Stimulated activated CD4-positive, alpha-beta T cell treated with anti-CD3 and anti-CD28 coated beads, Interleukin-12 subunit alpha, Interleukin-12 subunit beta, amount 100 ng/mL, for 4 hours (primary cell): Measurements from ENCODE around the gene PTPRD.

Experiments
- DNase-seq: peaks from one replicate; pipeline ENCODE4 v3.0.0-alpha.2; 2020

The PTPRD gene

DNA sequence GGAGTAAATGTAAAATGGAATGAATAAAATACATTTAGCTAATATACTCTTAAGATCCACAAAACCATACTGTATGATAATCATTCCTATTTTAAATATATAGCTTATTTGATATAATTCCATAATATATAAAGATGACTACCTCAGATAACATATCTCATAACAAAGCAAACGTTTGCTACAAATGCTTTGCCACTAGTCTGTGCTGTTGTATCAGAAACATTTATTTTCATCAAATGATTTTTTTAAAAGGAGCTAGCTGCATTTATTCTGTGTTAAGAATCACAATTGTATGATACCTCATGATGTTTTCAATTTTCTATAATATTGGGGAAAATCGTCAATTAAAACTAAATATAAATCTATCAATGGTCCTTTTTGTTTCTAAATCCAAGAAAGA is 567.2 kb downstream of the PTPRD start:
- DNase-seq: no peak

DNA sequence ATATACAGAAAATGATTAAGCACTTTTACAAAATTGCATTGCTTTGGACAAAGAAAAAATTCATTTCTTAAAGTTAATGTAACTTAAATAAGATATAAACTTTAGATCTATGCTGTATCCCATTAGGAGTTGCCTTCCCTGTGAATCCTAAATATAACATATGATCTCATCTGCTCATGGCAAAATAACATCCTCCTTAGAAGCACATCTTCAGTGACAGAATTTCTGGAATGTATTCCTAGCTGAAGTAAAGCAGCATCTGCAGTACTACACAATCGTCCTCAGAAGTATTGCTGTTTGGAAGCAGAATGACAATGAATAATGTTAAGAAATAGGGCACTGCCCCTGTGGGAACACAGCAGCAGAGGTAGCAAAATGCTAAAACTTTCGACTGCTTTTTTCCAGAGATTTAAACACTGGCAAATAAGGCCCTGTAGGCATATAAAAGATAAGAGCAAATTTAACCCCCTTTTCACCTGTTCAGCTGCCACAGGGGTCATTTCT is 571.0 kb downstream of the PTPRD start:
- DNase-seq: no peak

DNA sequence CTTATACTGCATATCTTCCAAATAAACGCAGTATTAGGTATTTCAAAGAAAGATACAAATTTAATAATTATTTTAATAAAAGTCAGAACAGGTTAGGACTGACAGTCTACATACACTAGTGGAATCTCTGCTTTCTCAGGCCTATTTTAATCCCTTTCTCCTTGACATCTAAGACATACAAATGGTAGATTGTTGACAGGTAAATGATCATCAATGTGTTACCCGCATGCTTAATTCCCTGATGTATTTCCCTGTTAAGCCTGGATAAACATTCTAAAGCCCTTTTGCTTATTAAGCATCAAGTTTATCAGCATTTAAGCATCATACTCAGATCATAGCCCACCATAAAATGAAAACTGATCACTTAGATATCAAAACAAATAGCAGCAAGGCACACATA is 576.7 kb downstream of the PTPRD start:
- DNase-seq: no peak

DNA sequence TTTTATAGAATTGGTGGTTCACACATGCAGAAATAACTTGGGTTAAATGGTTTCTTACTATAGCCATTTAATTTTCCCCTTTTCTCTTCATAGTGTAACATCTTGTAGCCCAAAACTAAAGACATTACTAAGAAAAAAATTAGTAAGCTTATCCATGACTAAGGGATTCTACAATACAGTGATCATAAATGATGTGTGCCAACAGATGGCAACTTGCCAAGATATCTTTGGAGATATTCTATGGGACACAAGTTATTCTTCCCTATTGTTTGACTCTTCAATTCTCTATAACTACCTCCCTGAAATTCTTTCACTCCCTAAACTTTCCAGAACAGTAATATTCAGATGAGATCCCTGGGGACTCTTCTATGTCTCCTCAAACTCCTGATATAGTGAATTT is 580.6 kb downstream of the PTPRD start:
- no peak for DNase-seq

DNA sequence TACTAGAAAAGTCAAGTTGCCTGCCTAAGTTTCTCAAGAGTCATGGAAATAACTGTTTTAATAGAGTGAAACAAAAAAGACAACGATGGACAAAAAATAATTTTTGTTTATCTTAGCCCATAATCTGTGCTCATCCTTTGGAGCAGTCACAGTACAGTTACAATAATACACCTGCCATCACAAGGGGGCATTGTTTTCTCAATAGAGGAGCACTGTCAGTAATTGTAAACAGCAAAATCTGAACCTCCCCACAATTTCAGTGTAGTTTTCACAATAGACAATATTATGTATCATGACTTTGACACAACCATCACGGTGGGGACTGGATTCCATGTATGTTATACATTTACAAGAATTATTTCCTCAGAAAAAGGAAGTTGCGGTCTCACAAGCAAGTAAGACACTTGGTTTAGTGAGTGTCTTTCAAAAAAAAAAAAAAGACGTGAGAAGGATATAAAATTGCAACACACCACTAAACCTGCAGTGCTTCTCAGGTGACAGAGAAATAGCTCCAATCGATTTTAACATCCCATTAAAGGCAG is 586.3 kb downstream of the PTPRD start:
- DNase-seq: no peak

DNA sequence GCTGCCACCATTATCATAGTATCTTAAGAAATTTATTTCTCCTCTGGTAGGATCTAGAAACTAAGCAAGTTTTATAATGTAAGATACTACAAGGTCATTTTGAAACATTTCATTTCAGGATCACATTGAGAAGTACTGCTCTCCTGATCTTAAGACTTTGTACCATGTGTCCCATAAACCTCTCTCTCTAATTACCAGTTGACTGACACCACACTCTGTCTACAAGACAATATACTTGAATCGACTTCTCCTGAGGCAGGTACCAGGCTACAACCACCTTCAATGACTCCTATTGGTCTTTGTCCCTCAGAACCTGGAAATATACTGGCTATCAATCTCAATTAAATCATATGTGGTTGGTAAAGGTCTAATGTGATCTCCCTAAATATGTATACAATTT is 597.0 kb downstream of the PTPRD start:
- DNase-seq: no peak

DNA sequence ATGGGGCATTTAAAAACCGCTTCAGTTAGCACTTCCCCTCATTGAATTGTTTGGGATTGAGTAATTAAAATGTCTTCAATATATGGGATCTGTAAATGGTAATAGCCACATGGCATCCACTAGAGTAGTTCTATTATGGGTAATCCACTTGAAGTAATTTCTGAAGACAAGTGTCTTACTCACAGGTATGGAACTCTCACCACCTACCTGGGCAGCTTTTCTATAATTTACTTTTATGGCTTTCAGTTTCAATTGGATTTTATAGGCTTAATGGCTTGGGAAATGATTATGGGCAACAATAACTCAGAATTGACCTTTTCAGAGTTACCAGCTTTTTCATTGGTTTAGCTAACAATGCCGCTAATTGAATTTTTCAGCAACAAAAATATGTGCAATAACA is 597.9 kb downstream of the PTPRD start:
- DNase-seq: no peak

DNA sequence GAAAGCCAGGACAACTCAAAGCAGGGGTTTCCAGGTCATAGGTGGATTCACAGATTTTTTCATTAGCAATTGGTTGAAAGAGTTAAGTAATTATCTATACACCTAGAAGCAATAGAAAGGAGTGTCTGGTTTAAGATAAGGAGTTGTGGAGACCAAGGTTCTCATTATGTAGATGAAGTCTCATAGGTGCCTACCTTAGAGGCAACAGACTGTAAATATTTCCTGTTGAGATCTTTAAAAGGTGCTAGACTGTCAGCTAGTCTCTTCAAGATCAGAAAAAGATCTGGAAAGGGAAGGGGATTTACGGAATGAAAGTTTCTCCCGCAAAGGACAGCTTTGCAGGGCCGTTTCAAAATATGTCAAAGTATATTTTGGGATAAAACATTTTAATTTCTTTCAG is 603.4 kb downstream of the PTPRD start:
- no peak for DNase-seq

DNA sequence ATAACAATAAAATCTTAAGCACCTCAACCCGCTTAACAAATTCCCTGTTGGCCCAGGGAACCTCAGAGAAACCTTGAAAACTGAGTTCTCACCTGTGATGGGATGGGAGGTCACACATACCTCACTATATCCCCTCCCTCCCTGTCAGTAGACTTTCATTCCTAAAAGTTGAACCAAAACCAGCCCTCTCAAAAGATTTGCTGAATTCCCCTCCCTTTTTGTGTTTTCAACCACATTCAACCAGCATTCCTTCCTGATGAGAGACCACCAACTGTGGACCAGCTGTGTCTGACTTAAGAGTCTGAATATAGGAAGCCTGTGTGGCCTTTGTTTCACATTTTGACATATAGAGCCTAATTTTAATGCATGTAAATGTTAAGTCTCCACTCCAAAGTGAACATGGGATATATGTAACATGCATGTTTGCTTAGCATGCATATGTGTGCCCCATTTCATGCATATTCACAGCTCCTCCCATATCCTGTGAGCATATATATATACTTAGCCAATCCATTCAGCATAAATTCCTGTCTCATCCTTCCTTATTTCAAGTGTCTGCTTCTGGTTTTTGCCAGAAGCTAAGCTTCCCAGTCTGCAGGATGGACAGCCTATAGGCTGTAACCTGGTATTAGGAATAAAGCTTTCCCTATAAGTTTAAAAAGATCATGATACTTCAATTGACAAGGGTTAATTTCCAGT is 604.6 kb downstream of the PTPRD start:
- no peak for DNase-seq

DNA sequence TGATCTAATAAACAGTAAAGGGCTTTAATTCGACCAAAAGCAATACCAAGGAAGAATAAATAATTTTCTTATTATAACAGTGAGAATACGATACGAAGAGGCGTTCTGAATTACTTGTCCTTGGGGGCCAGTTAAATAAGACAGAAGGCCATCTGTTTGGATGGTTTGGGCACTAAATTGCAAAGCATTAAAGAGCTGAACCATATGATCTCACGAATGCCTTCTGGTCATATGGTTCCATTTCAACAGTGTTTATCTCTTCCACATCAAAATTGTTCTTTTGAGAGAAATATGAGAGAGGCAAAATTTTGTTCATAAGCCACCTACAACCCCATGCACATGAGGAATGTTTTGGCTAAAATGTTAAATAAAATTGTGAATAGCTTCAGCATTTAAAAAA is 605.4 kb downstream of the PTPRD start:
- no peak for DNase-seq

DNA sequence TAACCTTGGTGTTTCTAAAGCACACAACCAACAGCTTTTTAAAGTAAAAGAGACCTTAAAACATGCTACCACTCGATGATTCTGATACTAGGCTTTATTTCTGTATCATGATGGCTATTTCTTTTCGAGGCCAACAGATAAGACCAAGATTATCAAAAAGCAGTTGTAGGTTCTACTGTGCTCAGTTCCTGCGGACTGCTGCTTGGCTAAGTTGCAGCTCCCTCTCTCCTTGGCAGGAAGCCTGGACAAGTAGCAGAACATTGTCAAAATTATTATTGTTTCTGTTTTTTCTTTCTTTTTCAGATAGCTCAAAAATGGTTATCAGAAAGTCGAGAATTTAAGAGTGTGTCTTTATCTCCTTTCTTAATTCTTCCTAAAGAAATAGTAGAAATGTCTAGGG is 607.6 kb downstream of the PTPRD start:
- no peak for DNase-seq

DNA sequence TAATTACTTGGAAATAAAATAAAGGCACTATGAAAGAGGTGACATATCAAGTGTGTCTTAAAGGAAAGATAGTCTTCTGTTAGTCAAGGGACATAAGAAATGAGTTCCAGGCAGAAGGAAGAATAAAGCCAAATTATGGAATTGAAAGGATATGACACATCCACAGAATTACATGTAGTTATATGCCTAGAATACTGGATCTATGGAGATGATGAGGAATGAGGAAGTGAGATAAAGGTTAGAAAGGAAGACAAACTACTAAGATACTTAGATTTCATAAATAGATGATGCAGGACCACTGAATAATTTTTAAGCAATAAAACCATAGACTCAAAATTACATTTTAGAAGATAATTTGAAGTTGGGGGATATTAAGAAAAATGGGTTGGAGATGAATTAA is 609.8 kb downstream of the PTPRD start:
- DNase-seq: no peak

DNA sequence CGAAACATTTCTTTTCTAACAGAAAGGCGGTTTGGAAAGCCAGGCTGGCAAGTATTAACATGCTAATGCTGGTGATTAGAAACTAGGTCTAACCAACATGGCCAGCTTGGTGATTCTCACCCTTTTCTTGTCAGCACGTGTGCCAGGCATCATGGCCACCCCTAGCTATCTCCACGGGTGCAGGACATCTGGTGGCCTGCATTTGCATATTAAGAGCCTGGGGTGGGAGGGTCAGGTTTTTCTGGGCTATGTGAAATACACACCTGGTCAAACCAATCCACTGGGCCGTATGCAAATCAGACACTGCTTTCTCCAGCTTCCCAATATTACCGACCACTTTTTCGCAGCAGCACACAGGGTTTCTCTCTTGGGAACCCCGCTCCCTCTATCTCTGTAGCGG is 612.1 kb downstream of the PTPRD start:
- DNase-seq: no peak

DNA sequence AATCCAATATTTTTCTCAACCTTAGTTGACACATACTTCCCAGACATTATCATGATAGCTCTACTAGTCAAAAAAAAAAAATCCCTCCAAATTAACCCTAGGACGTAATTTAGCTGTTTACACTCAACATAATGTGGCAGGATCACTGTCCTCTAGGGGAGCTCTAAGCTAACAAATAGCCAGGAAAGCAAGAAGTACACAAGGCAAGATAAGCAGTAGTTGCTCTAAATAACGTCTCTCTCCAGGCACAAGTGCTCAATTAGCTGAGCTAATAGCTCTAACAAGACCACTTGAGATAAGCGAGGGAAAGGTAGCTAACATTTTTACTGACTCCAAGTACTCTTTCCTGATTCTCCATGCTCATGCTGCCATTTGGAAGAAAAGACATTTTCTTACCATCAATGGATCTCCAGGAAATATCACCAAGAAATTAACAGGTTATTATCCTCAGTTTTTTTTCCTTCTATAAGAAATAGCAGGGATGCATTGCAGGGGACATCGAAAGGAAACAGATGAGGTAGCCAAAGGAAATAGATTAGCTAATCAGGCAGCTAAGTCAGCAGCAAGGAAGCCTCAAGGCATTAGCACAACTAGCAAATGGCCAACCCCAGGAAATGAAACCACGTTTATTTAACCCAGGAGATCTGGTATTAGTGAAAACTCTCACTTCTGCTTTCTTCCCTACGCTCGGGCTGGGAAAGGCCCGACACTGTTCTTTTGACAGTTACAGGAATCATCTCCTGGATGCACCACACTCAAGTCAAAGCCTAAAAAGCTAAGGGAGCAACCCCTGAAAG is 614.1 kb downstream of the PTPRD start:
- DNase-seq: no peak

DNA sequence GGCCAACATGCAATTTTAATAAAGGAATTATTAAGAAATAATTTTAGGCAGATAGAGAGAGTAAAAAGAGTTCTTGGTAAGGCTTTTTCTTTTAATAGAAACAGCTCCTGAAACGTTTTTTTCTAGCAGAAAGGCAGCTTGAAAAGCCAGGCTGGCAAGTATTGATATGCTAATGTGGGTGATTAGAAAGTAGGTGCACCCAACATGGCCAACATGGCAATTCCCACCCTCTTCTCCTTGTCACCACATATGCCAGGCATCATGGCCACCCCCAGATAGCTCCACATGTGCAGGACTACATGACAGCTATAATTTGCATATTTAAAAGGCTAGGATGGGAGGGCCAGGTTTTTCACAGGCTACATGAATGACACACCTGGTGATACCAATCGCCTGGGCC is 615.2 kb downstream of the PTPRD start:
- no peak for DNase-seq

DNA sequence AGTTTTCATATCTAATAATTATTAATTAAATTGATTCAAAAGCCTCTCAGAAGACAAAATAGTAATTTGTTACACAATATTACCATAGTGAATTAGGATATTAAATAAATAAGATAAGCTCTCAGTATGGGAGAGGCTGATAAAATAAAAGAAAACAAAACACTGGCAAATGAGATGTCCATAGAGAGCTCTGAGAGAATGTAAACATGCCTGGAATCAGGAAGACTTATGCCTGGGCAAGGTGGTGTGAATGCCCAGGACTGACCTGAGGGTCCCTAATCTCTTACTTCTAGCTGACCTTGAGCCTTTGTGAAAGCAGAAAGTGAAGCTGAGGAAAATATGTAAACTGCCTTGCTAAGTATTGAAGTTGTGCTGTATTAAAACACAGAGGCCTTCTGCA is 616.5 kb downstream of the PTPRD start:
- no peak for DNase-seq

DNA sequence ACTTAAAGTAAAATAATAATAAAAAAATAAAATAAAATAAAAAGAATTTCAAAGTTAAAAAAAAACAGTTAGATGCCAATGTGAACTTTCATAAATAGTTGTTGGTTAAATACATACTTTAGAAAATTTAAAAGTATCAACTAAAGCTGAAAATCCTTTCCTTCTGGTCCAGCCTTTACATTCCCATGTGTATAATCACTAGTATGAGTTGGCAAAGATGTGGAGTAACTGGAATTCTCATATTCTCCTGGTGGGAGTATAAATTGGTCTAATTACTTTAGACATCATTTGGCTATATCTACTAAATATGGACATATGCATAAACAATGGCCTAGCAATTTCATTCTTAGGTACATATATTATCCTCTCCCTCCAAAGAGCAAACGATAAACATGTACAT is 619.9 kb downstream of the PTPRD start:
- DNase-seq: no peak

DNA sequence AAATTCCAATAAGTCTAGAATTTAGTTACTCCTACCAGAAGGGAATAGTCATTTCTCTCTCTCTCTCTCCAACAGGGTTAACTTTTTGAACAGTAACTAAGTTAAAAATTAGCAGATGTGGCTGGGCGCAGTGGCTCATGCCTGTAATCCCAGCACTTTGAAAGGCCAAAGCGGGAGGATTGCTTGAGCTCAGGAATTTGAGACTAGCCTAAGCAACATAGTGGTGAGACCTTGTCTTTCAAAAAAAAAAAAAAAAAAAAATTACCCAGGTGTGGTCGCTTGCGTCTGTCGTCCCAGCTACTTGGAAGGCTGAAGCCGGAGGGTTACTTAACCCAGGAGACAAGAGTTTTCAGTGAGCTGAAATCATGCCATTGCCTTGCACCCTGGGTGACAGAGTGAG is 639.7 kb downstream of the PTPRD start:
- DNase-seq: no peak

DNA sequence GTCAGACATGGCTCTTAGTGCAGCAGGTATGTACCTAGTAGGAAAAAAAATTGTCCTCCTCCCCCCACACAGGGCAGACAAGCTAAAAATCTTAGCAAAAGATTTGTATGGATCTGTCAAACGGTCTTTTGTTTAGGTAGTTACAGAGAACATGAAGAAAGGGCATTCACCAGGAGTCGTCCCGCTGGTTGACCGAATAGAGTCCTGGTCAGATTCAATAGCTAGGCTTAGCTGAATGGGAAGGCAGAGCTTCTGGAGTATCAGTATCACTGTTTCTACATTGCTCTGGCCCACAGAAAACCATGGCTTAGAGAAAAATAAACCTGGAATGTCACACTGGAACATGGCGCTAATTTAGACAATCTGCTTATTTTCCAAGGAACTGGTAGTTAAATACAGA is 642.3 kb downstream of the PTPRD start:
- DNase-seq: no peak

DNA sequence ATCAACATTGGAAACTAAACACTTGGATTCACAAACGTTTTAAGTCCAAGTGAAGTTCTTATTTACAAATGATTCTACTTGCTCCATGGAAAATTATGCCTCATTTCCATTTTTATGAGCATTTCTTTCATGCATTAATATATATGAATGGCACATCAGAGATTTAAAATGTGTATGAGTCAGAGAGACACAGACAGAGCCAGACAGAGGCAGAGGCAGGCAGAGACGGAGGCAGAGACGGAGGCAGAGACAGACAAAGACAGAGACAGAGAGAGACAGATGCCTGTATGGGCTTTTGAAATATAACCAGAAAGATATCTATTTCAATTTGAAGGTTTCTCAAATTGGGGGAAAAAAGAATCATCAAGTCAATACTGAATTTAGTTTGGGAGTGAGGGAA is 649.0 kb downstream of the PTPRD start:
- DNase-seq: no peak

DNA sequence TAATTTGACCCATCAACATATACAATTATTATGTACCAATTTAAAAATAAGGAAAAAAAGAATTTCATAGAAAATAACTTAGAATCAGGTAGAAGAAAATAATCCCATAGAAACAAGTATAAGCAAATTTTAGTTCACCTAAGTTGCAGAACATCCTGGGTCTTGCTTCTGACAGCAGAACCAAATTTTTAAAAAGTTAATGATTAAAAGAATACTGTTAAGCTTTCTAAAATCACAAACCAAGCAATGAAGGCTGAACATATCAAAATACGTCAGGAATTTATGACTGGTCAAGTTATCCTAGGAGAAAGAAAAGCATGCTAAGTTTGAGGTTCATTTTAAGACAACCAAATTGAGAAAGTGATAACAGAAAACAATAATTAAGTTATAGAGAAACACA is 650.9 kb downstream of the PTPRD start:
- no peak for DNase-seq

DNA sequence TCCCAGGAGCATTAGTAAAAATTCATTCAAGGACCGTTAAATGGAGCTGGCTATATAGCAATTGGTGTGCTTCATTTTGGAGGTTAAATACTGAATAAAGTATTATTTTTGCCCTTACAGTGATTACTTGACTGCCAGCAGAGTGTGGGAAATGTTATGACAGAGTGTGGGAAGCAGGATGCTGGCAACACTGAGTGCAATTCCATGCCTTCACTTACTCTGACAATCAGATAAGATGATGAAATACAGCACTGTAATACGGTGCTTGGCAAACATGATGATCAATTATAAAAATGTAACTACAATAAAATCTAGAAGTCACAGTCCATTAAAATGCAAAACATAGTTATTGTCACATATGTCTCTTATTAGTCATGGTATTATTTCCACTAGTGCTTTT is 651.3 kb downstream of the PTPRD start:
- no peak for DNase-seq

DNA sequence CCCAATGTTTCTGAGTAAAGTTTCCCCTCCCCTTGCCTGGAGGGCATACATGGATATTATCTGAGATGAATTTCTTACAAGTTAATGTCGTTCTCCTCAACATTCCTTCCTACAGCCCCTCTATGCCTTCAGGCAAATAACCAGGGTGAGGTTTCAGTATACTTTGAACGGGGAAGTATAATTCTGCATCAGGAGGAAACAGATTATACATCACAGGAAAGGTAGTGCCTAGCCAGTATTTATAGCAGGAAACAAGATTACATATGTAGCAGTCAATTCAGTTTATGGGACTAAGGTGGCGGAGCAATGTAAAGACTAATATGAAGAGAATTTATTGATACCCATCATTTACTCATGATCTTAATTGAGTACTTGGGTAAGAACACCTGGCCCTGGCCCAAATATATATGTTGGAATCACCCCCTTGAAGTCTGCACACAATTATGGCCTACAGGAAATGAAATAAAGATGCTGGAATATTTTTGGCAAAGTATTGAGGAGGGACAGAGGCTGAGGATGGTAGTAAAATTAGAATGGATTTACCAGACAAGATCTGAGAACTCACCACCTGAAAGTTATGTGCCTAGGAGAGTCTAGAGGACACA is 661.1 kb downstream of the PTPRD start:
- no peak for DNase-seq

DNA sequence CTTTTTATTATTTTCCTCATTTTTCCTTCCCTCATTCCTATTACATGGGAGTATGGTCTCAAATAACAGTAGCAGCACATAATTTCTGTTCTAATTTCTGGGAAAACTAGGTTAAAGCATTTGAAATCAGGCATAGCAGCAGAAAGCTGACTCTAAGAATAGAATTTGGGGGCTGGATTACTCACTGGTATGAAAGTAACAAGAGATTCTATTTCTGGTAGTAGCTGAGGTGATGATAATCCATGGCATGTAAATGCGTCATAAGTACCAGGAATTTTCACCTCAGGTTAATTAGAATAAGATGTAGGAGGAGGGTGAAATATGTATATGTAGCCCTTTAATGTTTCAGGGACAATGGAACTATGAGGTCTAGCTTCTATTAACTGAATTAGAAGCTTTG is 662.0 kb downstream of the PTPRD start:
- no peak for DNase-seq
